ENCODE data around the gene CDH22.
A peak's percentile ranks its signal among the peaks of the same experiment; 100 is the strongest.

CDH22 gene

GRCh38 chr20:46177768-46178167 lies 130.5 kb downstream of the CDH22 start:
- no peak for ATAC-seq (replicated peaks)
- DNase-seq, result no peak
- H3K4me1 Mint-ChIP-seq (ENCODE audit: low read depth in 2 of 2), result peaks cover 0 to 2% of the 10 kb centered on the region in 2 donors
- H3K9me3 Mint-ChIP-seq, result no peaks in the 10 kb centered on the region
- H3K36me3 Mint-ChIP-seq (ENCODE audit: insufficient read depth), result no peaks in the 10 kb centered on the region
- H3K27me3 Mint-ChIP-seq, result peaks cover 83 to 93% of the 10 kb centered on the region in 2 donors
- H3K4me3 Mint-ChIP-seq, result no peak overlapping the region
- H3K27ac Mint-ChIP-seq, result no peak overlapping the region

- Mint-ChIP-seq H3K4me1 (ENCODE audit: low read depth in 2 of 2) (peaks cover 0 to 2% of the 10 kb centered on the region in 2 donors), H3K4me3 (no peak overlapping the region), H3K36me3 (ENCODE audit: insufficient read depth) (no peaks in the 10 kb centered on the region), H3K9me3 (no peaks in the 10 kb centered on the region), H3K27me3 (peaks cover 81 to 92% of the 10 kb centered on the region in 2 donors), H3K27ac (no peak overlapping the region)
- ATAC-seq (replicated peaks) (no peak), DNase-seq (no peak)
Measured at GRCh38 chr20:46176739-46177378, 131.4 kb downstream of the CDH22 start.

GRCh38 chr20:46175127-46175494 lies 133.2 kb downstream of the CDH22 start:
- no peak overlapping the region for H3K27ac Mint-ChIP-seq

GRCh38 chr20:46174469-46175126 lies 133.7 kb downstream of the CDH22 start:
- Mint-ChIP-seq H3K27me3 (peaks cover 71 to 72% of the 10 kb centered on the region in 2 donors), H3K4me3 (no peak overlapping the region), H3K27ac (no peak overlapping the region), H3K36me3 (ENCODE audit: insufficient read depth) (no peaks in the 10 kb centered on the region), H3K9me3 (no peaks in the 10 kb centered on the region), H3K4me1 (ENCODE audit: low read depth in 2 of 2) (peaks cover 0 to 2% of the 10 kb centered on the region in 2 donors)
- DNase-seq (peak; percentile 55 to 59 (median 57)), ATAC-seq (replicated peaks) (peak; percentile 97)

More at GRCh38 chr20:46175127-46175494, 133.2 kb downstream of the CDH22 start:
- H3K4me3 Mint-ChIP-seq, result no peak overlapping the region
- peaks cover 76 to 77% of the 10 kb centered on the region in 2 donors for H3K27me3 Mint-ChIP-seq
- DNase-seq (no peak), ATAC-seq (replicated peaks) (no peak)
- H3K4me1 Mint-ChIP-seq (ENCODE audit: low read depth in 2 of 2), result peaks cover 0 to 2% of the 10 kb centered on the region in 2 donors
- H3K9me3 Mint-ChIP-seq, result no peaks in the 10 kb centered on the region
- no peaks in the 10 kb centered on the region for H3K36me3 Mint-ChIP-seq (ENCODE audit: insufficient read depth)

- Mint-ChIP-seq H3K27ac (no peak overlapping the region), H3K27me3 (peaks cover 63 to 70% of the 10 kb centered on the region in 2 donors), H3K4me3 (no peak overlapping the region), H3K36me3 (ENCODE audit: insufficient read depth) (no peaks in the 10 kb centered on the region), H3K4me1 (ENCODE audit: low read depth in 2 of 2) (peaks cover 0 to 2% of the 10 kb centered on the region in 2 donors), H3K9me3 (no peaks in the 10 kb centered on the region)
- ATAC-seq (replicated peaks) (no peak), DNase-seq (no peak)
Measured at GRCh38 chr20:46173652-46174468, 134.4 kb downstream of the CDH22 start.

- Mint-ChIP-seq H3K9me3 (no peaks in the 10 kb centered on the region), H3K4me3 (no peak overlapping the region), H3K36me3 (ENCODE audit: insufficient read depth) (peaks cover 4% of the 10 kb centered on the region), H3K4me1 (ENCODE audit: low read depth in 2 of 2) (peaks cover 0 to 2% of the 10 kb centered on the region in 2 donors), H3K27ac (no peak overlapping the region), H3K27me3 (peaks cover 55 to 70% of the 10 kb centered on the region in 2 donors)
- ATAC-seq (replicated peaks) (no peak), DNase-seq (no peak)
Measured at GRCh38 chr20:46172961-46173536, 135.2 kb downstream of the CDH22 start.

GRCh38 chr20:46172455-46172854 lies 135.8 kb downstream of the CDH22 start:
- Mint-ChIP-seq H3K4me3 (no peak overlapping the region), H3K27me3 (peaks cover 49 to 67% of the 10 kb centered on the region in 2 donors), H3K27ac (no peak overlapping the region), H3K36me3 (ENCODE audit: insufficient read depth) (peaks cover 4% of the 10 kb centered on the region), H3K9me3 (no peaks in the 10 kb centered on the region), H3K4me1 (ENCODE audit: low read depth in 2 of 2) (peaks cover 0 to 2% of the 10 kb centered on the region in 2 donors)
- ATAC-seq (replicated peaks), result no peak
- DNase-seq, result no peak

GRCh38 chr20:46171909-46172308 lies 136.4 kb downstream of the CDH22 start:
- Mint-ChIP-seq H3K27me3 (peaks cover 50 to 66% of the 10 kb centered on the region in 2 donors), H3K9me3 (no peaks in the 10 kb centered on the region), H3K27ac (no peak overlapping the region), H3K4me3 (no peak overlapping the region), H3K36me3 (ENCODE audit: insufficient read depth) (peaks cover 4% of the 10 kb centered on the region), H3K4me1 (ENCODE audit: low read depth in 2 of 2) (peaks cover 0 to 2% of the 10 kb centered on the region in 2 donors)
- DNase-seq (no peak), ATAC-seq (replicated peaks) (no peak)

- Mint-ChIP-seq H3K27ac (no peak overlapping the region), H3K36me3 (ENCODE audit: insufficient read depth) (peaks cover 4% of the 10 kb centered on the region), H3K4me3 (no peak overlapping the region), H3K27me3 (peaks cover 50 to 66% of the 10 kb centered on the region in 2 donors), H3K4me1 (ENCODE audit: low read depth in 2 of 2) (peaks cover 0 to 1% of the 10 kb centered on the region in 2 donors), H3K9me3 (no peaks in the 10 kb centered on the region)
- DNase-seq (no peak), ATAC-seq (replicated peaks) (no peak)
Measured at GRCh38 chr20:46171476-46171875, 136.8 kb downstream of the CDH22 start.

- H3K9me3 Mint-ChIP-seq, result no peaks in the 10 kb centered on the region
- DNase-seq (no peak), ATAC-seq (replicated peaks) (no peak)
- H3K4me1 Mint-ChIP-seq (ENCODE audit: low read depth in 2 of 2), result no peaks in the 10 kb centered on the region
- H3K27me3 Mint-ChIP-seq, result peaks cover 45 to 64% of the 10 kb centered on the region in 2 donors
- no peak overlapping the region for H3K27ac Mint-ChIP-seq
- peaks cover 4% of the 10 kb centered on the region for H3K36me3 Mint-ChIP-seq (ENCODE audit: insufficient read depth)
- H3K4me3 Mint-ChIP-seq, result no peak overlapping the region
Measured at GRCh38 chr20:46169245-46170171, 138.8 kb downstream of the CDH22 start.

GRCh38 chr20:46168438-46168837 lies 139.9 kb downstream of the CDH22 start:
- Mint-ChIP-seq H3K4me3 (no peak overlapping the region), H3K27me3 (peaks cover 48 to 64% of the 10 kb centered on the region in 2 donors), H3K27ac (no peak overlapping the region), H3K9me3 (no peaks in the 10 kb centered on the region), H3K4me1 (ENCODE audit: low read depth in 2 of 2) (no peaks in the 10 kb centered on the region), H3K36me3 (ENCODE audit: insufficient read depth) (peaks cover 4% of the 10 kb centered on the region)
- DNase-seq, result no peak
- ATAC-seq (replicated peaks), result no peak

- Mint-ChIP-seq H3K4me1 (ENCODE audit: low read depth in 2 of 2) (no peaks in the 10 kb centered on the region), H3K36me3 (ENCODE audit: insufficient read depth) (peaks cover 4% of the 10 kb centered on the region), H3K27me3 (peaks cover 49 to 64% of the 10 kb centered on the region in 2 donors), H3K9me3 (no peaks in the 10 kb centered on the region), H3K4me3 (no peak overlapping the region), H3K27ac (no peak overlapping the region)
- no peak for DNase-seq
- ATAC-seq (replicated peaks), result no peak
Measured at GRCh38 chr20:46167080-46167479, 141.2 kb downstream of the CDH22 start.

Measured in effector memory CD8-positive, alpha-beta T cell (primary cell).